ENCODE results near the gene DAZL.

- no peak for TF ChIP-seq POLR2AphosphoS5 (IDR thresholded peaks at IDR 0.05; ENCODE audit: borderline replicate concordance, low read depth, low read length)
- no peak for TF ChIP-seq EZH2 (IDR thresholded peaks at IDR 0.05)
- no peak for TF ChIP-seq FOXP2 (optimal IDR thresholded peaks at IDR 0.05; ENCODE audit: control extremely low read depth, extremely low read length, insufficient read depth)
These were observed 1.2 kb upstream of the DAZL start for GRCh38 chr3:16606398-16606797.

Data from SK-N-MC (cell line).